RWPE2 (cell line): Measurements from ENCODE around the gene LAIR1.

Source experiments
- ATAC-seq: fragments of 200-7000 bp; cut with Tn5 transposase; 3 replicates; pipeline ENCODE4 v1.9.1; 2021; ENCODE audit warnings: low read depth
- DNase-seq: peaks from one replicate; pipeline ENCODE4 v3.0.0-alpha.2; 2020; ENCODE audit warnings: low spot score
- H3K27ac ChIP-seq: fragments of 450-650 bp; 2 replicates; pipeline ENCODE4 v1.5.1; 2017; ENCODE audit warnings: mild to moderate bottlenecking; ENCODE audit not compliant: poor library complexity, severe bottlenecking
- H3K27me3 ChIP-seq: fragments of 250-450 bp; sonication (Bioruptor Pico); 2 replicates; pipeline ENCODE4 v1.5.1; 2021; ENCODE audit warnings: mild to moderate bottlenecking, moderate library complexity; ENCODE audit not compliant: insufficient read depth, poor library complexity, severe bottlenecking
- H3K36me3 ChIP-seq: fragments of 250-450 bp; sonication (Bioruptor Pico); 2 replicates; pipeline ENCODE4 v1.5.1; 2020; ENCODE audit warnings: low read depth, mild to moderate bottlenecking, moderate library complexity
- H3K4me1 ChIP-seq: fragments of 250-450 bp; sonication (Bioruptor Pico); 2 replicates; pipeline ENCODE4 v1.5.1; 2021; ENCODE audit warnings: mild to moderate bottlenecking, moderate library complexity; ENCODE audit not compliant: insufficient read depth, poor library complexity, severe bottlenecking
- H3K4me3 ChIP-seq: fragments of 250-450 bp; sonication (Bioruptor Pico); 2 replicates; pipeline ENCODE4 v1.5.1; 2021; ENCODE audit warnings: mild to moderate bottlenecking, moderate library complexity; ENCODE audit not compliant: severe bottlenecking
- H3K9me3 ChIP-seq: fragments of 250-450 bp; sonication (Bioruptor Pico); 2 replicates; pipeline ENCODE4 v1.5.1; 2021; ENCODE audit warnings: mild to moderate bottlenecking, moderate library complexity; ENCODE audit not compliant: severe bottlenecking
- CTCF ChIP-seq: fragments of 450-650 bp; IDR thresholded peaks from one replicate; pipeline ENCODE4 v1.5.1; 2017; ENCODE audit warnings: mild to moderate bottlenecking, moderate library complexity; ENCODE audit not compliant: poor library complexity, severe bottlenecking

The LAIR1 gene

GRCh38 chr19:54364775-54365257 lies at the start of gene LAIR1:
LAIR1 (minus strand) TSS chr19:54364931; CDS start chr19:54364804, 127 bp downstream.
- Histone ChIP-seq H3K4me3 (no peak within 1 kb of the TSS), H3K27me3 (peaks cover 4% of the 10 kb centered on the region), H3K4me1 (no peaks in the 10 kb centered on the region), H3K27ac (no peak within 1 kb of the TSS), H3K9me3 (no peaks in the 10 kb centered on the region), H3K36me3 (no peaks in the 10 kb centered on the region)
- ATAC-seq (no peak), DNase-seq (no peak)
- TF ChIP-seq CTCF, result no peak

- Histone ChIP-seq H3K36me3 (no peaks in the 10 kb centered on the region), H3K4me3 (no peak overlapping the region), H3K4me1 (no peaks in the 10 kb centered on the region), H3K27ac (no peak overlapping the region), H3K9me3 (no peaks in the 10 kb centered on the region), H3K27me3 (peaks cover 44% of the 10 kb centered on the region)
- no peak for TF ChIP-seq CTCF
- ATAC-seq (no peak), DNase-seq (no peak)
These were observed 49.4 kb upstream of the LAIR1 start for GRCh38 chr19:54414156-54414555.

- H3K9me3 ChIP-seq, result no peaks in the 10 kb centered on the region
- no peak overlapping the region for H3K27ac ChIP-seq
- H3K4me1 ChIP-seq, result no peaks in the 10 kb centered on the region
- DNase-seq, result no peak
- TF ChIP-seq CTCF, result no peak
- H3K27me3 ChIP-seq, result peaks cover 34% of the 10 kb centered on the region
- H3K36me3 ChIP-seq, result no peaks in the 10 kb centered on the region
- no peak for ATAC-seq
- H3K4me3 ChIP-seq, result no peak overlapping the region
These were observed 48.1 kb upstream of the LAIR1 start for GRCh38 chr19:54412877-54413276.

GRCh38 chr19:54411033-54411432 lies 46.3 kb upstream of the LAIR1 start:
- DNase-seq (no peak), ATAC-seq (no peak)
- no peak for TF ChIP-seq CTCF

GRCh38 chr19:54408456-54409026 lies 43.8 kb upstream of the LAIR1 start:
- Histone ChIP-seq H3K27ac (no peak overlapping the region), H3K4me3 (no peak overlapping the region), H3K4me1 (no peaks in the 10 kb centered on the region), H3K27me3 (no peaks in the 10 kb centered on the region), H3K36me3 (no peaks in the 10 kb centered on the region), H3K9me3 (no peaks in the 10 kb centered on the region)
- TF ChIP-seq CTCF, result no peak
- ATAC-seq (no peak), DNase-seq (no peak)

More at GRCh38 chr19:54411033-54411432, 46.3 kb upstream of the LAIR1 start:
- Histone ChIP-seq H3K27me3 (peaks cover 16% of the 10 kb centered on the region), H3K4me3 (no peak overlapping the region), H3K36me3 (no peaks in the 10 kb centered on the region), H3K9me3 (no peaks in the 10 kb centered on the region), H3K4me1 (no peaks in the 10 kb centered on the region), H3K27ac (no peak overlapping the region)
